MG63 (cell line): ENCODE results near the gene PPP4R4. TPM values are rescaled to one million over a fixed set of nuclear protein-coding genes. Genes with fewer than 3 reads are reported as not detected.

Experiments used
- DNase-seq: peaks from one replicate; pipeline ENCODE4 v3.0.0-alpha.2; 2020
- H3K27me3 ChIP-seq: fragments of 250-450 bp; sonication (Bioruptor Pico); 2 replicates; pipeline ENCODE4 v1.5.1; 2020; ENCODE audit warnings: mild to moderate bottlenecking, moderate library complexity
- H3K36me3 ChIP-seq: fragments of 250-450 bp; sonication (Bioruptor Pico); 2 replicates; pipeline ENCODE4 v1.5.1; 2020; ENCODE audit warnings: mild to moderate bottlenecking, moderate library complexity
- H3K4me3 ChIP-seq: fragments of 250-450 bp; sonication (Bioruptor Pico); 2 replicates; pipeline ENCODE4 v1.5.1; 2020; ENCODE audit warnings: mild to moderate bottlenecking, moderate library complexity
- H3K9me3 ChIP-seq: fragments of 250-450 bp; sonication (Bioruptor Pico); 2 replicates; pipeline ENCODE4 v1.5.1; 2020; ENCODE audit warnings: mild to moderate bottlenecking, moderate library complexity
- total RNA-seq: library from RNA; depleted of rRNA; stranded (reverse); fragments of >200 nt; shearing (Covaris generic); gene quantifications from 2 replicates; pipeline ENCODE4 v1.2.3, GENCODE V29; 2014; ENCODE audit warnings: low replicate concordance

The PPP4R4 gene
- total RNA-seq, 1 experiment from 2014 or later = 0.23 TPM

DNA sequence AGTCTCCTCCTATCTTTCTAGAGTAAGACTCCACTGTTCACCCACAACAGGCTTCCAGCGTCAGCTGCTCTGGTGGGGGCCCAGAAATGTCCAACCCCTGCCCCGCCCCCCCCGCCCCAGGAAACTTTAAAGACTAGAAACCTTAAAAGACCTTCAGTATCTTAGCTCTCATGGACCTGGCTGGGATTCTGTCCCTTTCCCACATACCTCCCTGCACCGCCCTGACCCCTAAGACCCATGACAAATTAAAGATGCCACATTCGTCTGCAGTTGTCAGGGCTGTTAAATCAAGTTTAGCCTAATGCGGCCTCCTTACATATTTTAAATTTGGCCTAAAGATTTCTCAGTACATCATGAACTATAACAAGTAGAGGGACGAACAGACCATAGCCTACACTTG lies 129.0 kb downstream of the PPP4R4 start:
- Histone ChIP-seq H3K36me3 (no peaks in the 10 kb centered on the region), H3K9me3 (no peaks in the 10 kb centered on the region), H3K4me3 (no peak overlapping the region), H3K27me3 (no peaks in the 10 kb centered on the region)
- no peak for DNase-seq

DNA sequence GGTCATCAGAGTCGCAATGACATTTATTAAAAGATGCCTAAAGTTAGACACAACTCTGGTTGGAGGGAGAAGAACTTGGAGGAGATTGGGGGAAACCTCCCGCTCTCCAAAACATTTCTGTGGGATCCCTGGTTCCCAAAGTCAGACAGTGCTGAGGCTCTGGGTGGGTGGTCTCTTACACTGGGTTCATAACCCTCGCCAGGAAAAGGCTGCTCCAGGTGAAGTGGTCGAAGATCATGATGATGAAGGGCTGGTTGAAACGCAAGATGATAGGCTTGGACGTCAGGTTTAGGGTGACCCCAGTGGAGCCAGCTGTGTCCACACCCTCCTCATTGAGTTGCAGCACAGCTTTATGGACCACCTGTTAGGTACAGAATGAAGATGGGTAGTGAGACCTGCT lies 130.1 kb downstream of the PPP4R4 start:
- Histone ChIP-seq H3K36me3 (no peaks in the 10 kb centered on the region), H3K4me3 (no peak overlapping the region), H3K9me3 (no peaks in the 10 kb centered on the region), H3K27me3 (no peaks in the 10 kb centered on the region)
- no peak for DNase-seq

DNA sequence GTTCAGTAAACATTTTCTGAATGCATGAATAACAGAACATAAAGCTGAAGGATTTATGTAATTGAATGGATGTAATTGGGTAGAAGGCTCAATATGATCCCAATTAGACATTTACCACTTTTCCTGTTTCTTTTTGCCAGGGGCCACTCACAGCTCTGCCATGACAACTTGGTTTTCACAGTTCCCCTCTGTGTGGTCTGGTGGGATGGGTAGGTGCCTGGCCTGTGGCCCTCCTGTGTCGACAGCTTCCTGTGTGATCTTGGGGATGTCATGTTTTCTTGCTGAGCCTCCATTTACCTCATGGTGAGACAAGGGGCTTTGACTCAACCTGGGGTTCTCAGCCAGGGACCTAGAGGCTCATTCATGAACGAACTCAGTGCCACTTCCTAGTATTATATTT lies 131.5 kb downstream of the PPP4R4 start:
- Histone ChIP-seq H3K4me3 (no peak overlapping the region), H3K9me3 (no peaks in the 10 kb centered on the region), H3K36me3 (no peaks in the 10 kb centered on the region), H3K27me3 (no peaks in the 10 kb centered on the region)
- DNase-seq = no peak

DNA sequence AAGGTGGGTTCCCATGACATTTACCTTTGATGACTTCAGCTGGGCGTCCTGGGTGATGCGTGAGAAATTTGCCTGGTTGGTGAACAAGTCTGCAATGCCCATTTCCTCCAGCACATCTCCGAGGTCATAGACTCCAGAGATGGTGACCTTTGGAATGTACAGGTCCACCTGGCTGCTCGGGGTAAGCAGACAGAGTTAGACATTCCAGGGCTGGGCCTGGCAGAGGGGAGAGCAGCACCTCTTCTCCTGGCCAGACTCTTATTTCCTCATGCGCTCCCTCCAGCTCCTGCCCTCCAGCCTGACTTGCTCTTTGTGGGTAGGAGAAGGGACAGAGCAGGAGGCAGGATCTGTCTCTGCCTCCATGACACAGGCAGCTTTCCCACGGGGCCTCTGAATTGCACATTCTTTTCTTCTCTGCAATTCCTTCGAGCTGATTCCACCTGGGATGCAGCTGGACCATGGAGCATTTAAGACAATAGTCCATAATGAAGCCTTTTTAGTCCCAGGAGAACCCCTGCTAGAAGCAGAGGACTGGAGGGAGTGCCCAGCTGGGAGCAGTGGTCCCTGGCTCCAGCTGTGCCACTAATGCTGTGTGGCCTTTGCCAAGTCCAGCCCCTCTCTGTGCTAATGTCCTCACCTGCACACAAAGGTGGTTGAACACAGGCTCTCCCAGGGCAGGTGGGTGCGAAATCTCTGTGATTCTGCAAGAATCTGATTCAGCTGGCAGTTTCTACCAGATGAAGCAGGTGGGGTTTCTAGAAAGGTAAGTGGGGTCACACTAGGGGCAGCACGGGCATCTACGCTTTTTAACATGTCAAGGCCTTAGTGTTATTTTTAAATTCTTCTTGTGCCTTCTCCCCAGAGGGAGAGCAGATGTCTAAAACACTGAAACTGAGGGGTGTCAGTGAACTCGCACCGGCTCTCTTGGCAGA lies 132.2 kb downstream of the PPP4R4 start:
- no peak for DNase-seq
- Histone ChIP-seq H3K36me3 (no peaks in the 10 kb centered on the region), H3K4me3 (no peak overlapping the region), H3K27me3 (no peaks in the 10 kb centered on the region), H3K9me3 (no peaks in the 10 kb centered on the region)

DNA sequence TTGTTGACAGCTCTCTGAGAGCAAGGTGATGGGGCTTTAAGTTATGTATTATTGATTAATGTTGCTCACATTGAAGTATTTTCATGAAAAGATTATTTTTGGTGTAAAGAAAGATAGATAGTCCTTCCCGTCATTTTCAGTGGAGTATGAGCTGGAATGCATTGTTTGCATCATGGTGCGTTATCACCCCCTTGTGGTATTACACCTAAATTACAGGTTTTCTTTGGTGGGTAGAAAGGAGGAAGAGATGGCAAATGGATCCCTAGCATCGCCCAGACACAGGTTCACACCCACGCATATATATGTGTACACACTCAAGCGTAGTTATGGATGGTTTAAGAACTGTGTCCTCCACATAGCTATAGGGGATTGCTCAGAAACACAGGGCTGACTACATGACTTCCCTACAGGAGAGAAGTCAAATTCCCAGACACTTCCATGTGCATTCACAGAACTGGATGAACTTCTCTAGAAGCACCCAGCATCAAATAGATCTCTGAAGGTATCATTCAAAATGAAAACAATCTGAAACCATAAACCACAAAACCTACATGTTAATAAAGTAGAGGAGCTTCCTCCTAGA lies 133.4 kb downstream of the PPP4R4 start:
- Histone ChIP-seq H3K27me3 (no peaks in the 10 kb centered on the region), H3K4me3 (no peak overlapping the region), H3K9me3 (no peaks in the 10 kb centered on the region), H3K36me3 (no peaks in the 10 kb centered on the region)
- no peak for DNase-seq

DNA sequence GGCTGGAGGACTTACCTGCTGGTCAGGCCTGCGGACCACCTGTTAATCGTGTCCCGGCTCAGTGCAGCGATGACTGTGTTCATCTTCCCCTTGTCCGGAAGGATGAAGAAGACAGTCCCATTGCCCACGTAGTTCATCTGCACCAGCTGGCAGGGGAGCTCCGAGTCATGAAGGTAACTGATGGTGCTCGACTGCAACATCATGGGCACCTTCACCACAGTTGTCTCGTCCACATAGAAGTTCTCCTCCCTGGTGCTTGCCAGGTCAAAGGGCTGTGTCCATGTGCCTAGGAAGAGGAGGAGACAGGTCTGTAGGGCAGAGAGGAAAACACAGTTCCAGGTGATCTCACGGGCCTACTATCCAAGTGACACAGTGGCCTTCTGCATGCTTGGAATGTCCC lies 135.6 kb downstream of the PPP4R4 start:
- no peak overlapping the region for H3K4me3 ChIP-seq
- H3K27me3 ChIP-seq = no peaks in the 10 kb centered on the region
- no peaks in the 10 kb centered on the region for H3K9me3 ChIP-seq
- no peaks in the 10 kb centered on the region for H3K36me3 ChIP-seq
- no peak for DNase-seq

DNA sequence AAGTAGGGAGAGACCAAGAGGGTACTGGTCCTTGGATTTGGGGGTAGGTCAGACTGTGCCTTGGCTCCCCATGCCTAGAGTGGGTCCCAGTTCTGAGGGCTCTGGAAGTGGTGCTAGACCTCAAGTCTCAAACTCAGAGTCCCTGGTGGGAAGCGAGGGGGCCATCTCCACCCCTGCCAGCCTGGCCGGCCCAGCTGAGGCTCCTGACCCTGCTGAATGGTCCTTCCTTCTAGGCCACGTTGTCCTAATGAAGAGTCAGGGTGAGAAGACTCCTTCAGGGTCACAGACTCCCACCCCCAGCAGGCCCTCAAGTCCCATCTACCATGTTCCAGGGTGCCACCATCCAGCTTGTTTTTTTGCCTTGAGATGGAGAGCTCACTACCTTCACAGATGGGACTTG lies 136.1 kb downstream of the PPP4R4 start:
- Histone ChIP-seq H3K27me3 (no peaks in the 10 kb centered on the region), H3K9me3 (no peaks in the 10 kb centered on the region), H3K4me3 (no peak overlapping the region), H3K36me3 (no peaks in the 10 kb centered on the region)
- DNase-seq = no peak

DNA sequence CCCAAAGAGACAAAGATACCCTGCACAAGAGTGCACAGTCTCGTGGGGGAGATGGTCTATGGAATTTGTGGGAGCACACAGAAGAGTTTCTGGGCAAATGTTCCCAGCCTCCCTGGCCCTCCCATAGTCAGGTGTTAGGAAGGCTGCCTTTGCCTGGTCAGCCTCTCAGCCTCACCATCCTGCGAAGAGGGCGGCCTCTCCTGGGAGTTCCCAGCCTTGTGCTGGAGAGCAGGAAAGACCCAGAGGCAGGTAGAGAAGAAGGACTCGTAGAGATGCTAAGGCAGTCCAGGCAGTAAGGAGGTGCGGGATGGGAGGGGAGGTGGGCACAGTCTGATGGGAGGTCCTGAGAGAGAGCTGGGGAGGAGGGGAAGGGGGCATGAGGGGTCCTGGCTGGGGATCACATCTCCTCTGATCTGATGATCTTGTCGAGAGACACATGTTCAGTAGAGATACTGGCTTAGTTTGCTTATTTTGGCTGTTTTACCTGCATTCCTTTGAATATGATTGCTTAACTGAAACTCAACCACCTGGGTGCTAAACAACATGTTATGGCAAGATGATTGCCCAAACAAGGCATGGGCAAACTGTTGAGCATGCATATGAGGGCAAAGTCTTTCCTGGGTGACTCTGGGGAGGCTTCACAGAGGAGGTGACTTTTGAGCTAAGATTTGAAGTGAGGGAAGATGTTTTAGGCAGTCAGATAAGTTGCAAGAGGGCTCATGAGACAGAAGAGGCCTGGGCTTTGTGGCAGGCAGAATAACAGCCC lies 138.5 kb downstream of the PPP4R4 start:
- no peaks in the 10 kb centered on the region for H3K27me3 ChIP-seq
- no peaks in the 10 kb centered on the region for H3K36me3 ChIP-seq
- no peak overlapping the region for H3K4me3 ChIP-seq
- H3K9me3 ChIP-seq = no peaks in the 10 kb centered on the region
- no peak for DNase-seq

DNA sequence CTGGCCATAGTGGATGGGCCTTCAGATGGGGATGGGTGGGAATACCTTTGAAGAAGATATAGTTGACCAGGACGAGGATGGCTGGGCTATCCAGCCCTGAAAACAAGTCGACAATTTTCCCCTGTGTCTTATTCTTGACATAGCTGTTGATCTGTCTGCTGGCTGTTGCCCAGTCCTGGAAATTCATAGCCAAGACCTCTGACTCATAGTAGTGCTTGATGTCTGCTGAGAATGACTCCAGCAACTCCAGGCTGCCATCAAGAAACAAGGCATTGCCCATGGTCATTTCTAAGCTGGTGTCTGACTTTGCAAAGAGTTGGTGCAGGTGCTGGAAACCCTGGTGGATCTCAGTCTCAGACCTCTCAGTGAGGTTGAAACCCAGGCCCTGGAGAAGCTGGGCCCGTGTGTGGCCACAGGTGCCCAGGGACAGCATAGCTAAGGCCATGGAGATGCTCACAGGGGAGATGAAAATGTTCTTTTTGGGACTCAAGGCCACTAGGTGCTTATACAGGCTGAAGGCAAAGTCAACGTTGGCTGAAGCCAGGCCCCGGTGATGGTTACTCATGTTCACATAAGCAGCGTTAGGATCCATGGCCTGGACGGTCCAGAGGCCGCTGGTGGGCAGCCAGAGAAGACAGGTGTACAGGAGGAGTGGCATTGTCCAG lies 140.0 kb downstream of the PPP4R4 start:
- no peaks in the 10 kb centered on the region for H3K36me3 ChIP-seq
- no peaks in the 10 kb centered on the region for H3K27me3 ChIP-seq
- DNase-seq = peak; percentile 69
- H3K9me3 ChIP-seq = no peaks in the 10 kb centered on the region
- no peak overlapping the region for H3K4me3 ChIP-seq

DNA sequence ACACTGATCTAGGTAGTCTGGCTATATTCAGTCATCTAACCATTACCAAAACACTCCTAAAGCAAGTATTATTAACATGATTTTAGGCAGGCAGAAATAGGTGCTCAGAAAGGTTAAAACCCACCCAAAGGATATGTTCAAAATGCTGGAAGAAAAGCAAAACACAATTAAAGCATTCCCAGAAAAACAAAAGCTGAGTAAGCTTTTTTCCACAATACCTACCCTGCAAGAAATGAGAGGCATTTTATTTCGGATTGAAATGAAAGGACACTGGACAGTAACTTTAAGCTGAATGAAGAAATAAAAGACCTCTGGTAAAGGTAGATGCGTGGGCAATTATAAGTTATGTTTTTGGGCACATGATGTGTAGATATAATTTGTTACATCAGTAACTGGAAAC lies 140.8 kb downstream of the PPP4R4 start:
- DNase-seq = no peak
- Histone ChIP-seq H3K9me3 (no peaks in the 10 kb centered on the region), H3K36me3 (no peaks in the 10 kb centered on the region), H3K27me3 (no peaks in the 10 kb centered on the region), H3K4me3 (no peak overlapping the region)

DNA sequence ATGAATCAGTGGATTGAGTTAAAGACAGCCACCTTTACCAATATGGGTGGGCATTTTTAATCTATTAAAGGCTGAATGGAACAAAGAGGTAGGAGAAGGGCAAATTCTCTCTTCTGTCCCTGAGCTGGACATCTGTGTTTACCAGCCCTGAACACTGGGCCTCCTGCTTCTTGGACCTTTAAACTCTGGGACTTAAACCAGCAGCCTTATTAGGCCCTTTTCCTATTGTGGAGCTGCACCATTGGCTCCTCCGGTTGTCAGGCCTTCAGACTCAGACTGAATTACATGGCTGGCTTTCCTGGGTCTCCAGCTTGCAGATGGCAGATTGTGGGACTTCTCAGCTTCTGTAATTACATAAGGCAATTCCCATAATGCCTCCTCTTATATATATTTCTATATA lies 142.6 kb downstream of the PPP4R4 start:
- H3K9me3 ChIP-seq = no peaks in the 10 kb centered on the region
- no peaks in the 10 kb centered on the region for H3K27me3 ChIP-seq
- H3K36me3 ChIP-seq = no peaks in the 10 kb centered on the region
- DNase-seq = no peak
- H3K4me3 ChIP-seq = no peak overlapping the region

DNA sequence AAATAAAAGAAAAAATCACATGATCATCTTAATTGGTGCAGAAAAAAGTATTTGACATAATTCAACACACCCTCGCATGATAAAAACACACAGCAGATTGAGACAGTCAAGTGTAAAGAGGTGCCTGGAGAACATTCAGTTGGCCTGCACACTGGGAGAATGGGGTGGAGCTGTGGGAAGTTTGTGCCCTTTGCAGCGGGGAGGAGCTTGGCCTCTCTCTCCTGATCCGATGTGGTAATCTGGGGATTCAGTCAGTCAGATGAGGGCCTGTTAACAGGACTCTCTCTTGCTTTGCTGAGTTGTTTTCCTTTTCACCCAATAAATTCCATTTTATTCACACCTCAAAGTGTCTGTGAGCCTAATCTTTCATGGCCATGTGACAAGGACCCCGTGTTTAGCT lies 143.1 kb downstream of the PPP4R4 start:
- Histone ChIP-seq H3K4me3 (no peak overlapping the region), H3K27me3 (no peaks in the 10 kb centered on the region), H3K9me3 (no peaks in the 10 kb centered on the region), H3K36me3 (no peaks in the 10 kb centered on the region)
- DNase-seq = no peak

DNA sequence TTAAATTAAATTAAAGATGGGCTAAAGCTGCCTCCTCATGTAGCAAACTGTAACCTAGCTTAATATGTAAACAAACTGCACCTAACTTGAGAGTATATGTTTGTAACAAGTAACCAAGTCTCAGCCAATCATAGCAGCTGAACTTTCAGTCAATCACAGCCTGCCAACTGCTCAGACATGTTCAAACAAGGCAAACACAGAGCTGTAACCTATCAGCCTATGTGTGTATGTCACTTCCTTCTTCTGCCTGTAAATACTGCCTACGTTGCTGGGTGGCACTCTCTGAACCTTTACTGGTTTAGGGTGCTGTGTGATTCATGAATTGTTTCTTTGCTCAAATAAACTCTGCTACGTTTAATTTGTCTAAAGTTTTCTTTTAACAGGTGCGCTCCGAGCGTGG lies 146.1 kb downstream of the PPP4R4 start:
- no peak for DNase-seq
- no peaks in the 10 kb centered on the region for H3K36me3 ChIP-seq
- no peaks in the 10 kb centered on the region for H3K9me3 ChIP-seq
- H3K27me3 ChIP-seq = no peaks in the 10 kb centered on the region
- H3K4me3 ChIP-seq = no peak overlapping the region

DNA sequence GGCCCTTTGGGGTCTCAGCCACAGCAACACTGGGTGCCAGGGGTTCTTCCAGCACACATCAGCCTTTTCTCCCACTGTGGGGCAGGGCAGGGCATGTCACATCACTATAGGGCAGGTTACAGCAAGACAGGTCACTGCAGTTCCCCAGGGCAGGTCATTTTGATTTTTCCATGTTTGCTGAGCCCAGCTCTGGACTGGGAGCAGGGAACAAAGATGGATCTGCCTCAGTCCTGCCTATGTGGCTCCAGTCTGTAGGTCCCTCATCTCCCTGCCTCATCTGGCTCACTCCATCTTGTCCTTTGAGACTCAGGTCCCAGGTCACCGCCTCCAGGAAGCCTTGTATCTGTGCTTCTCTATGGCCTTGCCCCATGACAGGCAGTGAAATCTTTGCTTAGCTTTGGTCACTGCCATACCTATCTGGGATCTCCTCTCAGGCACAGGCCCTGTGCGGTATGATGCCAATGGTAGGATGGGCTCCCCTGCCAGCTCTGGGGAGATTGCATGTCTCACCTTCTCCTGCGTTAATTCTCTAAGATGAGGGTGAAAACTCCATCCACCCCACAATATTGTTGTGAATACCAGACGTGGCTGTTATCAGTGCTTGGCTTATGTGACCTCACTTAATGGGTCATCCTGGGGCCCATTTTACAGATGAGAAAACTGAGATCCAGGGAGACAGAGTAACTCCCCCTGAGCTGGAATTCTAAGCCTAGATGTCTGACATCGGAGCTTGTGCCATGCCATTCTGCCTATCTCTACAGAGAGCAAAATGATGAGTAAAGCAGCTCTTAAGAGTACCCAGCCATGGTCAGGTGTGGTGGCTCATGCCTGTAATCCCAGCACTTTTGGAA lies 147.5 kb downstream of the PPP4R4 start:
- Histone ChIP-seq H3K4me3 (no peak overlapping the region), H3K27me3 (no peaks in the 10 kb centered on the region), H3K36me3 (no peaks in the 10 kb centered on the region), H3K9me3 (no peaks in the 10 kb centered on the region)
- DNase-seq = no peak

DNA sequence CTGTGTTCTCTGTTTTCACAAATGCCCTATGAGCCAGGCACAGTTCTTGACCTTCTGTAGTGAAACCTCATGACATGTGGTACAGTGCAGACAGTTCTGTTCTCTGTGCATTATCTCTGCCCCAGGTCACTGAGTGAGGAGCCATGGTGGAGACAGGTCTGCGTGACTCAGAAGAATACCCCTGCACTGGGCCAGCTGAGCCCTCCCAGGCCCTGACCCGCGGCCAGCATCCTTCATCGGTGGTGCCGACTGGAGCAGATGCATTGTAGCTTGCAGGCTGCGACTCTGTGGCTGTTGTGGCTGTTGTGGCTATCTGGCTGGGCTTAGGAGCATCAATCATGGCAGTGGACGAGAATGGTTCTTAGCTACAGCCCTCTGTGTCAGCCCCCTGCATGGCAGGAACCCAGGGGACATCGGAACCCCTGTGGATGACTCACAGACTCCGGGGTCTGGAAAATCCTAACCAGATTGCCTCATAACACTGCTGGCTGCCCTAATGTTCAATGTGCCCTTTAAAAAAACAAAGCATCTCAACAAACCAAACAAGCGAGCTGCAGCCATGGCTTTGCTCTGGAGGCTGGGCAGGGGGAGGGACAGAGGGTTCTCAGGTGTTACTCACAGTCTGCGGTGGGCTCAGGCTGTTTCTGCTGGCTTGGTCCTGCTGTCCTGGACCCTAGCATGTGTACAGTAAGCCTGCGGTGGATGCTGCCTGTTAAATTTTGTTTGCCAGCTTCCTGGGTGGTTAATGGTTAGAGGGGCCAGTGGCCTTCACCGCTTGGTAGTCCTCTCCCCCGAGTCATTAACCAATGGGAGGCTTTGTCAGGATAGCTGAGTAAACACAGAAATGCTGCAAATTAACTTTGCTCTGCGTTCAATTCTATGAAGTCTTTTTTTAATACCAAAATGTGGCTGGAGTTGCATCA lies 148.8 kb downstream of the PPP4R4 start, which contains the start of gene SERPINA6:
Gene SERPINA6, minus strand, starts transcription at position 689 of the 923 bp plus-strand sequence. CDS start 8,688 bp downstream, outside the sequence.
- H3K9me3 ChIP-seq = no peaks in the 10 kb centered on the region
- no peak within 1 kb of the TSS for H3K4me3 ChIP-seq
- H3K27me3 ChIP-seq = no peaks in the 10 kb centered on the region
- no peaks in the 10 kb centered on the region for H3K36me3 ChIP-seq
- DNase-seq = peak; percentile 44
